ENCODE results near the gene ZNF334. TPM values are rescaled to one million over a fixed set of nuclear protein-coding genes. Genes with fewer than 3 reads are reported as not detected.
A peak's percentile ranks its signal among the peaks of the same experiment; 100 is the strongest.

The ZNF334 gene
- polyA plus RNA-seq, 3 donors: 26.4 to 44.9 (median 33.6) TPM

DNA sequence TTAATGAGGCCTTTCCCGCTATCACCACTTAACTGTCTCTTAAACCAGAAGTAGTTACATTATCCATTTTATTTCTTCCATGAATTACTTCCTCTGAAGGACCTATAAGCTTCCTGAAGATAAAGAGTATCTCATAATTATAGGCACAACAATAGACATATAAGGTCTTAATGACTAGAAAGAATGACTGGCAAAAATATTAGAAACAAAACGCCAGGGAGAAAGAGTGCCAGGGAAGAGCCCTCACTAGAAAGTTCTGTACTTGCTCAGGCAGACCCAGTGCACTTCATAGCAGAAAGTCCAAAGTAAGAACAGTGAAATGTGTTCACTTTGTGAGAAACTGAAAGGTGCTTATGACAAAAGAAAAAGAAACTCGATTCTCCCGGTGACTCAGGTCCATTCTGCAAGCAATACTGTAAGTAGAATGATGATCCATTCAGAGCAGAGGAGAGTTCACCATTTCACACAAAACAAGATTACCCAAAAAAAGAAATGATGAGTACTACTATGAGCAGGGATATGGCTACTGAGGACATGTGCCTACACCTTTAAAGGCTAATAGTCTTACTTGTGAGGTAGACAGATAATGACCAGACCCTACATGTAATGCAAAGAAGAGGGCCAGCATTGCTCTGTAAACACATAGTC, 5.5 kb downstream of the ZNF334 start:
- no peak for DNase-seq (ENCODE audit: extremely low read depth in 1 of 11, low read depth in 9 of 11, low spot score in 4 of 11)

DNA sequence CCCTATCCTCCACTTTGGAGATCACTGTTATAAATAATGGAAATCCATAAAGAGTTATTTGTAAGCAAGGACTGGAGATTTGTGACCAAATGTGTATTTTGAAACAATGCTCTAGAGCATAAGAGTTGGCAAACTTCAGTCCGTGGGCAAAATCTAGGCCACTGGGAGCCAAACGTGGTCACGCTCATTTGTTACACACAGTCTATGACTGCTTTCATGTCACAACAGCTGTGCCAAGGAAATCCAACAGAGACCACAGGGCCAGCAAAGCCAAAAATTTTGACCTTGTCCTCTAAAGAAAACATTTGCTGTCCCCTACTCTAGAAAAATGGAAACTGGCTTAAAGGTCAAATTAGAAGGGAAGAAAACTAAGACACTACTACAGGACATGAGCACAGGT, 7.9 kb downstream of the ZNF334 start:
- DNase-seq (ENCODE audit: extremely low read depth in 1 of 11, low read depth in 9 of 11, low spot score in 4 of 11): no peak

DNA sequence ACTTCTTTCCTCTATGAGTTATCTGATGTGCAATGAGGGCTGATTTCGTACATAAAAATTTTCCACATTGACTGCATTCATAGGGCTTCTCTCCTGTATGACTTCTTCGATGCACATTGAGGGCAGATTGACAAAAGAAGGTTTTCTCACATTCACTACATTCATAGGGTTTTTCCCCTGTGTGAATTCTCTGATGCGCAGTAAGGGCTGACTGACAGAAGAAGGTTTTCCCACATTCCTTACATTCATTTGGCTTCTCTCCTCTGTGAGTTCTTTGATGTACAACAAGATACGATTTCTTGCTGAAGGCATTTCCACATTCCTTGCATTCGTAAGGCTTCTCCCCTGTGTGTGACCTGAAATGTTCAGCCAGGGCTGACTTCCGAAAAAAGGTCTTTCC, 11.4 kb downstream of the ZNF334 start:
- DNase-seq (ENCODE audit: extremely low read depth in 1 of 11, low read depth in 9 of 11, low spot score in 4 of 11): no peak

DNA sequence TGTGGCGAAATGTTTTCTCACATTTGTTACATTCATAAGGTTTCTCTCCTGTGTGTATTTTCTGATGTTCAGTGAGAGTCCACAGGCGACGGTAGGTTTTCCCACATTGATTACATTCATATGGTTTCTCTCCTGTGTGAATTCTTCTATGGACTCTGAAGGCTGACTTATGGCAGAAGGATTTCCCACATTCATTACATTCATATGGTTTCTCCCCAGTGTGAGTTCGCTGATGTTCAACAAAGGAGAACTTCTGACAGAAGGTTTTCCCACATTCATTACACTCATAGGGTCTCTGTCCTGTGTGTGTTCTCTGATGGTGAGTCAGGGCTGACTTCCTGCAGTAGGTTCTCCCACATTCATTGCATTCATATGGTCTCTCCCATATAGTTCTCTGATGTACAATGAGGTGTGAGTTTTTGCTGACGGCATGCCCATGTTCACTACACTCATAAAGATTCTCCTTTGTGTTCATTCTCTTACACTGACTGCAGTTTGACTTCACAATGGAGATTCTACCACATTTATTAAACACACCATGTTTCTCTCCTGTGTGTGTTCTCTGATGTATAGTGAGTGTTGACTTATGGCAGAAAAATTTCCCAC, 11.9 kb downstream of the ZNF334 start:
- no peak for DNase-seq (ENCODE audit: extremely low read depth in 1 of 11, low read depth in 9 of 11, low spot score in 4 of 11)

DNA sequence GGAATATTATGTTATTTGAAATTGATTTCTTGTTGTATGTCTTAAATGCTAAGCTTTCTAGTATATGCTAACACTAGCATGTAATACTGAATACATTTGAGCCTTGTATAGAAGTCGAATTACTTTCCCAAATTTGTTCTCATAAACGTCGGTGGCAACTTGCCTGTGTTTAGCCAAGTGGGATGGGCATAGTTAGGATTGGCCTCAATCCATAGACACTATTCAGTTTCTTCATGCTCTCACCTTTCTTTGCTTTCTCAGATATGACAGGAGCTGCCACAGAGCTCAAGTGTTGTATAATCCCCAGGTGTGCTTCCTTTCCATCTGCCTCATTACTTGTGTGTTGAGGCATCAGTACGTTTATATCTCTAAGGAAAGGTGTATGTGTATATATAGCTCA, 19.3 kb downstream of the ZNF334 start:
- DNase-seq (ENCODE audit: extremely low read depth in 1 of 11, low read depth in 9 of 11, low spot score in 4 of 11): no peak

DNA sequence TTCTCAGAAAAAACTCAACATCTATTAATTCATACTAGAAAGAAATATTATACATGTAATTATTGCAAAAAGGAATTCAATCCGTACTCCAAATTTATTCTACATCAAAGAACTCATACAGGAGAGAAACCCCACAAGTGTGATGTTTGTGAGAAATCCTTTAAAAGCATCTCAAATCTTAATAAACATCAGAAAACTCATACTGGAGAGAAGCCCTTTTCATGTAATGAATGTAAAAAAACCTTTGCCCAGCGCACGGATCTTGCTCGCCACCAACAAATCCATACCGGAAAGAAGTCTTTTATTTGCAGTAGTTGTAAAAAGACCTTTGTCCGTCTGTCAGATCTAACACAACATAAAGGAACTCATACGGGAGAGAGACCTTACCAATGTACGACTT, 22.0 kb downstream of the ZNF334 start:
- DNase-seq (ENCODE audit: extremely low read depth in 1 of 11, low read depth in 9 of 11, low spot score in 4 of 11): no peak

DNA sequence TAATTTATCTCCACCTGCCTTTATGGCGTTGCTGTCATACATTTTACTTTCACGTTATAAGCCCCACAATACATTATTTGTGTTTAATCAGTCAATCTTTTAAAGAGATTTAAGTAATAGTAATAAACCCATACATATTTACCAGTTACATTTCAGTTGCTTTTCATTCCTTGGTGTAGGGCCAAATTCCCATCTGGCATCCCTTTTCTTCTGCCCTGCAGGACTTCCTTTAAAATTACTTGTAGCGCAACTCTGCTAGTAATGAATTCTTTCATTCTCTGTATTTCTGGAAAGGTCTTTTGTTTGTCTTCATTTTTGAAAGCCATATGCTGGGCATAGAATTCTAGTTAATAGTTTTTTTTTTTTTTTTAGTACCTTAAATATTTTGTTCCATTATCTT, 24.9 kb downstream of the ZNF334 start:
- DNase-seq (ENCODE audit: extremely low read depth in 1 of 11, low read depth in 9 of 11, low spot score in 4 of 11): no peak

DNA sequence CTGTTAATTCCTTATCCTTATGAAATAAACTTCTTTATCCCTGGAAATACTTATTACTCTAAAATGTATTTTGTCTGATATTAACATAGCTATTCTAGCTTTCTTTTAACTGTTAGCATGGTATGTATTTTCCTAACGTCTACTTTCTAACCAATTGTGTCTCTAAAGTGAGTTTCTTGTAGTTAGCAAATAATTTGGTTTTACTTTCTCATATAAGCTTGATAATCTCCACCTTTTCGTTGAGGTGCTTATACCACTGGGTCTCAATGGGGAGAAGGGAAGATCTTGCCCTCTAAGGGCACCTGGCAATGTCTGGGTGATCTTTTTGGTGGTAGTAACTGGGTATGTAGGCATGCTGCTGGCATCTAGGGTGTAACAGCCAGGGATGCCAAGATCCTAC, 25.7 kb downstream of the ZNF334 start:
- DNase-seq (ENCODE audit: extremely low read depth in 1 of 11, low read depth in 9 of 11, low spot score in 4 of 11): no peak

DNA sequence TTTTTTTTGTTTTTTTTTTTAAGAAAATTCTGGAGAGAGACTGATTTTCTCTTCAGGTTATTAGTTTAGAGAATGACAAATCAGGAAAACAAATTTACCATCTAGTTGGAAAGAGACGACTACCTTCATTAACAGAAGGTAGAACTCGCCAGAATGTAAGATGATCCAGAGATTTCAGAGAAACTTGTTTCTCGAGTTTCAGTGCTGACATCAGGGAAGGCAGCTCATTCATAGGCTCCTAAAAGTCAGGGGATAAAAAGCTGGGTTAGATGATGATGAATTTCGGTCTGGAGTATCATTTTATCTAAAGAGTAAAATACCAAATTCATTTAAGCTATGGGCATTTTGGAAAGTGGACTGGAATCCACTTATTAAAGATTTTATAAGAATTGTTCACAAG, 27.9 kb downstream of the ZNF334 start:
- no peak for DNase-seq (ENCODE audit: extremely low read depth in 1 of 11, low read depth in 9 of 11, low spot score in 4 of 11)

DNA sequence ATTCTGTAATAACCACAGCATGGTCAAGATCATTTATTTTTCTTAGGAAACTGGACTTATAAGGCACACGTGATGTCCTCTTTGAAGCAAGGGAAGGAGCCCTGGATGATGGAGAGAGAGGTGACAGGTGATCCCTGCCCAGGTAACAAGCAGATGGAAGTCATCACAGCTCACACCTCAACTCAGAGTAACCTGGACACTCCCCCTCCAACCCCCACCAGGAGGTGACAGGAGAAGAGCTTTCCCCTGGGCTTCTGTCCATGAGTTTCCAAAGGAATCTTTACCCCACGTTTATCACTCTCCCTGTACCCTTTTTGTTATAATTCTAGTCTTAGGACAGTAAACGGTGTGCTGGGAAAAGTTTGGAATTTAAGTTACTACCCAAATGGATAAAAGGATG, 28.4 kb downstream of the ZNF334 start:
- DNase-seq (ENCODE audit: extremely low read depth in 1 of 11, low read depth in 9 of 11, low spot score in 4 of 11): no peak

DNA sequence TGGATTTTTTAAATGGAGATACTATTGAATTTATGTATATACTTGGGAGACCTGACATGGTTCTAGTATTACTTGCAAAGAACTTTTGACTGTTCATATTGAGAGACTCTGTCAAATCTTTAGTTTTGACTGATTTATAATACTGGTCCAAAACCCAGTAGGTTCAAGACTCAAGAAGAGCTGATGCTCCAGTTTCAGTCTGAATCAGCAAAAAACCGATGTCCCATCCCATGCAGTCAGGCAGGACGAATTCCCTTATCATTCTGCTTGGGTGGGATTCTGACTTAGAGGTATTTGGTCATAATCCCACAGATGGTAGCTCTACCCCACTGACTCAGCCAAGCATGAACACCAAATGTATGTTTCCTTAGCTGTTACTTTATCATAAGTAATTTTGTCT, 29.5 kb downstream of the ZNF334 start:
- no peak for DNase-seq (ENCODE audit: extremely low read depth in 1 of 11, low read depth in 9 of 11, low spot score in 4 of 11)

DNA sequence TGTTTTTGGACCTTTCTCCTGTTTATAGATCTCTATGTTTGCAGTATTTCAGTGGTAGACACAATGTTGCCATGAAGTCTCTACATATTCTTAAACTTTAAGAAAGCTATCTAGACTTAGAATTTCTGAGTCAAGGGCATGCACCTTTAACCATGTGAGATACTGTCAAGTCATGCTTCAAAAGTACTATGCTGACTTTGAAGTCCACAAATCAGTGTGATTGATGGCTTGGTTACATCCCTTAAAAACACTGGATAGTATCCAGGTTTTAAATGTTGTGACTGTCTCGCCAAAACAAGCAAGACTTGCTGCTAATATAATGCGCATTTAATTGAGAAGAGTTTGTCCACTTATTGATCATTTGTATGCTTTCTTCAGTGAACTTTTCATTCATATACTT, 30.5 kb downstream of the ZNF334 start:
- no peak for DNase-seq (ENCODE audit: extremely low read depth in 1 of 11, low read depth in 9 of 11, low spot score in 4 of 11)

DNA sequence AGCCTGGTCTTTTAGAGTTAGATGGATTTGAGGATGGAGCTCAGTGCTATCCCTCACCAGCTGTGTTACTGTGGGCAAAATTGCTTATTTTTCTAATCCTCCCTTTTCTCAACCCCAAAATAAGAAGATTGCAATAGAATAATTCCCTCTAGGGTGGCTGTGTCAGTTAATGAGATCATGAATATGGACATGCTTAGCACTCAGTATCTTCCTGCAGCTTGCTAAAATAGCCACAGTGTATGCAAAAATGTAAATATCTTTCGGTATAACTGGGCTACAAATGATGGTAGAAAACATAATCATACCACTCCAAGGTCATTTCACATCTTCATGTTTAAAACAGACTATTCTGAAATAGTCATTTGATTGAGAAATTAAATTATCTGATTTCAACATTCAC, 35.7 kb downstream of the ZNF334 start:
- no peak for DNase-seq (ENCODE audit: extremely low read depth in 1 of 11, low read depth in 9 of 11, low spot score in 4 of 11)

DNA sequence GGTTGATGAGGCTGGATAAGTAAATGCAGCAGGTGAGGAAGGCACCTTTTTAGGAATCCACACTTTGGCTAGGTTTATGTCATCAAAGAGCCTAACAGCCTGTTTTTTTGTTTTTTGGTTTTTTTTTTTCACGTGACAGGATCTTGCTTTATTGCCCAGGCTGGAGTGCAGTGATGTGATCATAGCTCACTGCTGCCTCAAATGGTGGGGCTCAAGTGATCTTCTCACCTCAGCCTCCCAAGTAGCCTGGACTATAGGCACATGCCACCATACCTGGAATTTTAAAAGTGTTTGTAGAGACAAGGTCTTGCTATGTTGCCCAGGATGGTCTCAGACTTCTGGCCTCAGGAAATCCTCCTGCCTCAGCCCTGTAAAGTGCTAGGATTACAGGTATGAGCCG, 36.1 kb downstream of the ZNF334 start:
- DNase-seq (ENCODE audit: extremely low read depth in 1 of 11, low read depth in 9 of 11, low spot score in 4 of 11): no peak

DNA sequence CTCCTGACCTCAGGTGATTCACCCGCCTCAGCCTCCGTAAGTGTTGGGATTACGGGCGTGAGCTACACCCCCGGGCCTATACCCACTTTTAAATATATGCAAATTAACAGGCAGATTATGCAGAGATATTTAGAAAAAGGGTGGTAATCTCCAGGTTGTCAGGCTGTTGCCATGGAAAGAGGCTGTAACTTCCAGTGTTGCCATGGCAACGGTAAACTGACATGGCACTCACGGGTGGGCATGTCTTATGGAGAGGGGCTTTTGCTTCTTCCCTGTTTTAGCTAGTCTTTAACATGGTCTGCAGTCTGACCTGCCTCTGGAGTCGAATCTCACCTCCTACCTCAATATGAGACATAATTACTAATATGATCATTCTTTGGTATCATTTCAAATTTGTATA, 44.9 kb downstream of the ZNF334 start:
- DNase-seq (ENCODE audit: extremely low read depth in 1 of 11, low read depth in 9 of 11, low spot score in 4 of 11): no peak

DNA sequence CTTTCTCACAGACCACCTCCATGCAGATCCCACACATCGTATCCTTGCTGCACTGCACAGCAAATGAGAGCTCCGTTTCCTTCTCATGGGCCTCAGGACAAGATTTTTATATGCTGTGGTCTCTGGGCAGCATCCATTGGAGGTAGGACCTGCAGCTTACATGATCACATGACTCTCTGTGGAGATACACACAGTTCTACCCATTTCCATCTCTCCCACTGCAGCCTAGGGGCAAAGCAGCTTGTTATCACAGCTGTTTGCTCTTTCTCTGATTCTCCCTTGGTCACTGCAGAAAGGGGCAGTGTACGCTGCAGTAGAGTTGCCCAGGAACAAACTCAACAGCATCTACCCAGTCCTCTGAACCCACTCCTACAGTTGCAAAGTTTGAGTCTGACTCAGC, 48.9 kb downstream of the ZNF334 start:
- no peak for DNase-seq (ENCODE audit: extremely low read depth in 1 of 11, low read depth in 9 of 11, low spot score in 4 of 11)

DNA sequence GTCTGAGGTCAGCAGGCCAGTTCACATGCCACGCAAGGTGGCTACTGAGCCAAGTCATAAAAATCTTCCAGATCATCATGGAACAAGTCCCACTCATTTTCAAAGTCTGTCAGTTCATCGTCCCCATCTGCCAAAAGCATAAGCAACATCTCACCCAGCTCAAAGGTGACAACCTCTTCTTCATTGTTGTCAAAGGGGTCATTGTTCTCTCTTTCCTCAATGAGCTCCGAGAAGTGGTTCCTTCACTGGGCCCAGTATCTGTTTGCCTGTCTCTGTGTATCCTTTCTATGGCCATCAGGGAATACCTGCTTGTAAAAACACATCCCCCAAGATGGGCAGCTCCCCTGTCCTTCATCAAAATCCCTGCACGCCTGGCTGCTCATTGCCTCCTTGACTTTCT, 49.5 kb downstream of the ZNF334 start:
- DNase-seq (ENCODE audit: extremely low read depth in 1 of 11, low read depth in 9 of 11, low spot score in 4 of 11): no peak

DNA sequence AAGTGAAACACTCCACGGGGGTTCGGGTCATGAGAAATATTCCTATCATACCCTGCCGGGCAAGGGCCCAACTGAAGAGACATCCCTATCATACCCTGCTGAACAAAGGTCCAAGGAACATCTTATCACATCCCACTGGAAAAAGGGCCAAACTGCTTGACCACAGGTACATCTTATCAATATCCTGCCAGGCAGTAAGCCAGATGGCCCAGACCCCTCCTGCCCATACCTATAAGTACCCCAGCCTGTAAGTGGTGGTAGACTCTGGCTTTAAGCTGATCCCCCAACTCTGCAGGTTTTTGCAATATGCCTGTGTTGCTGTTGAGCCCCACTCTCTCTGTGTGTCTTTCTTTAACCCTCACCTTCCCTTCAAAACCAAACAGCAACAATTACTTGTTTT, 51.6 kb downstream of the ZNF334 start:
- no peak for DNase-seq (ENCODE audit: extremely low read depth in 1 of 11, low read depth in 9 of 11, low spot score in 4 of 11)

DNA sequence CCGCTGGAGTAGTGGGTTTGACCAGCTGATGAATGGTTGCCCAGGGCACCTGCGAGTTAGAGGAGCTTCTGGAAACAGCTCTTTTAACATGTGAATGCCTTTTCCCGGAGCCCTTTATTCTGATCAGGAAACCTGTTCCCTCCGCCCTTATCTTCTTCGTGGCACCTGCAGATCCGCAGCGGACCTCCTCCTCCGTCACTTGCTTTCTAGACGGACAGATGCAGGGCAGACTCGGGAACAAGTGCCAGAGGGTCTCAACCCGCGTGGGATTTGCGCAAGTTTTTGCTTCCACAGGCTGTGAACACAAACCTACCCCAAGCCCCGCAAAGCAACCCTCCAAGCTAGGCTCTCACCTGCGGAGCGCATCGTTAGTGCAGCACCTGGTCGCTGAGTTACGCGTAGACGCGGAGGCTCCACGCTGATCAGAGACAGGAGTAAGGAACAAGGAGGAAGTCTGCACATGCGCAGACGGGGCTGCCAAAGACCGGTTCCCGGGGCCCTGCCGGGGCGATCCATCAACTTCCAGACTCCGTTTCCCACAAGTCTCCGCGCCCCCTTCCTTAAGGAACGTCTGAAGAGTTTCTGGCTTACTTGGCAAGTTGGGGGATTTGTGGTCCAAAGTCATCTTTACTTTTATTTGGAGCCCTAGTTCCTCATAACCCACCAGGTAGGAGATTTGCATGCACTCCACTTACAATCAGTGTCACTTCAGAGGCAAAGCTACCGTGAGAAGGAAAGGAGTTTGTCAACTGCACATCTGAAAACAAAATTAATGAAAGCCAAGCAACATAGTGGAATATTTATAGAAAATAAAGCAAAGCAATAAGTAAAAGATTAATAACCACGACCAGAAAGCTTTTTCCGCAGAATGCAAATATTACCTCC, 54.3 kb downstream of the ZNF334 start:
- peak; percentile 53 to 71 (median 61) for DNase-seq (ENCODE audit: extremely low read depth in 1 of 11, low read depth in 9 of 11, low spot score in 4 of 11)

DNA sequence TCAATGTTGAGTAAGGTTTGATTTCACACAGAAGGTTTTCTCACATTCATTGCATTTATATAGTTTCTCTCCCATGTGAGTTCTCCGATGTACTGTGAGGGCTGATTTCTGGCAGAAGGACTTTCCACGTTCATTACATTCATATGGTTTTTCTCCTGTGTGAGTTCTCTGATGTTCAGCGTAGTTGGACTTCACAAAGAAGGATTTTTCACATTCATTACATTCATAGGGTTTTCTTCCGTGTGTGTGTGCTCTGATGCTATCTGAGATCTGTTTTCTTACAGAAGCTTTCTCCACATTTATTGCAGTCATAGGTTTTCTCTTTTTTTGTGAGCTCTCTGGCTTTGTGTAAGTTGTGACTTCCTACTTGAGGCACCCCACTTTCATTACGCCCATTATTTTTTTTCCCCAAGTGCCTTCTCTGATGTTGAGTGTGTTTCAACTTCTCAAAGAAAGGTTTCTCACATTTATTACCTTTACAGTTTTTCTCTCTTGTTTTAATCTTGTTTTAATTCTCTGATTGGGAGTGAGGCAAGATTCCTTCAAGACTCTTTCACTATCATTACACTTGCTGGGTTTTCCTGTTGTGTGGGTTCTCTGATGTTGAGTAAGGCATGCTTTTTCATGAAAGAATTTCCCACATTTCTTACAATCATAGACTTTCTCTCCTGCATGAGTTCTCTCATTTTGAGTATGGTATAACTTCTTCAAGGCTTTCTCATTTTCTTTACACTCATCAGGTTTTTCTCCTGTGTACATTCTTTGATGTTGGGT, 56.9 kb downstream of the ZNF334 start:
- DNase-seq (ENCODE audit: extremely low read depth in 1 of 11, low read depth in 9 of 11, low spot score in 4 of 11): no peak
